Cardiac muscle cell (in vitro differentiated cells and primary cell): ENCODE measurements around the gene KLHL12. TPM values are rescaled to one million over a fixed set of nuclear protein-coding genes. Genes with fewer than 3 reads are reported as not detected.

ENCODE experiments used
- DNase-seq, 2 donors: peaks; one replicate each; pipeline versions ENCODE4 v3.0.0 to v3.0.0-alpha.2; 2010 to 2017; ENCODE audit warnings: low read depth in 1 of 2, low spot score in 1 of 2
- H3K27ac ChIP-seq: fragments of 200-600 bp; sonication (generic); 2 replicates; pipeline ENCODE4 v1.5.1; 2016
- H3K27me3 ChIP-seq: fragments of 200-600 bp; sonication (generic); 2 replicates; pipeline ENCODE4 v1.6.0; 2016; ENCODE audit warnings: control low read depth
- H3K36me3 ChIP-seq: fragments of 200-600 bp; sonication (generic); 2 replicates; pipeline ENCODE4 v1.5.1; 2016; ENCODE audit warnings: control low read depth
- H3K4me1 ChIP-seq: fragments of 200-600 bp; sonication (generic); 2 replicates; pipeline ENCODE4 v1.8.1; 2017; ENCODE audit warnings: low read depth, mild to moderate bottlenecking, mixed run types
- H3K4me3 ChIP-seq: fragments of 200-600 bp; sonication (generic); 2 replicates; pipeline ENCODE4 v1.5.1; 2016; ENCODE audit warnings: mild to moderate bottlenecking
- H3K9me3 ChIP-seq: fragments of 200-600 bp; sonication (generic); 2 replicates; pipeline ENCODE4 v1.5.1; 2017; ENCODE audit warnings: low read depth, mild to moderate bottlenecking, control low read depth
- polyA plus RNA-seq: library from polyadenylated mRNA; unstranded; fragments of >200 nt; fragmentation: Nextera tagmentation; extraction: Ambion mirVana; gene quantifications from 2 replicates; pipeline ENCODE4 v1.2.1, GENCODE V29; 2016
- total RNA-seq: library from RNA; depleted of rRNA; stranded (reverse); fragments of >200 nt; gene quantifications from 2 replicates; pipeline ENCODE4 v1.2.3, GENCODE V29; 2016
- TF ChIP-seq, protein P1 (sequence below): IDR thresholded peaks from 2 replicates; pipeline ENCODE4 v1.5.1; 2012; ENCODE audit warnings: low read depth, mild to moderate bottlenecking, low read length

Gene KLHL12
- total and polyA plus RNA-seq, 2 experiments from 2014 or later, result 24.4 to 42.0 TPM

DNA sequence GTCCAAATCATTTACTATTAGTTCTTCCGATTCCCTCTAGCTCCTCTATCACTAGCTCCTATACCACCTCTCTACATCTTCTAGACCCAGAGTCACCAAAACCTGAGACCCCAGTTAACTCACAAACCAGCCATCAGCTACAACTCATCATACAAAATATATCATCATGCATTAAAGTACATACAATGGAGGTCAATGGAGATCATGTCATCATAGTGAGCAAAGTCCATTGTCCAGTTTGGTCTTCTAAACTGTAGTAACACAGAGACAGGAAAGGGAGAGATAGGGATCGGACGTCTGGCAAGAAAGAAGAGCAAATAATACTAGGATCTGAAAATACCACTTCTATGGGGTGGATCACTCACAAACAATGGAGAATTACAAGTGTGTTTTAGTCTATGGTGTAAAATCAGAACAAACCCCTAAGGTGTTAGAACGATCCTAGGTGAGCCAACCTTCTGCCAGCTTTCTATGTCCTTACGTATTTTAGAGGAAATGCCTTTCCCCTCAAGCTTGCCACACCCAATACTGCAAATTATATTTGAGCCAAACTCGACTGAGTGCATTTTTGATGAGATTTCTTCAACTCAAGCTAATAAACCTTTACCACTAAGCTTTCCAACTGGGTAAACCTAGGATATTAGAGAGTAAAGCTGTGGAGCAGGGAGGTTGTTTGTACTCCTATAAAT lies 27.2 kb upstream of the KLHL12 start:
- Histone ChIP-seq H3K9me3 (no peaks in the 10 kb centered on the region), H3K36me3 (peaks cover 7% of the 10 kb centered on the region), H3K27me3 (no peaks in the 10 kb centered on the region), H3K4me3 (no peak overlapping the region), H3K4me1 (peaks cover 10% of the 10 kb centered on the region), H3K27ac (no peak overlapping the region)
- TF ChIP-seq, protein P1, sequence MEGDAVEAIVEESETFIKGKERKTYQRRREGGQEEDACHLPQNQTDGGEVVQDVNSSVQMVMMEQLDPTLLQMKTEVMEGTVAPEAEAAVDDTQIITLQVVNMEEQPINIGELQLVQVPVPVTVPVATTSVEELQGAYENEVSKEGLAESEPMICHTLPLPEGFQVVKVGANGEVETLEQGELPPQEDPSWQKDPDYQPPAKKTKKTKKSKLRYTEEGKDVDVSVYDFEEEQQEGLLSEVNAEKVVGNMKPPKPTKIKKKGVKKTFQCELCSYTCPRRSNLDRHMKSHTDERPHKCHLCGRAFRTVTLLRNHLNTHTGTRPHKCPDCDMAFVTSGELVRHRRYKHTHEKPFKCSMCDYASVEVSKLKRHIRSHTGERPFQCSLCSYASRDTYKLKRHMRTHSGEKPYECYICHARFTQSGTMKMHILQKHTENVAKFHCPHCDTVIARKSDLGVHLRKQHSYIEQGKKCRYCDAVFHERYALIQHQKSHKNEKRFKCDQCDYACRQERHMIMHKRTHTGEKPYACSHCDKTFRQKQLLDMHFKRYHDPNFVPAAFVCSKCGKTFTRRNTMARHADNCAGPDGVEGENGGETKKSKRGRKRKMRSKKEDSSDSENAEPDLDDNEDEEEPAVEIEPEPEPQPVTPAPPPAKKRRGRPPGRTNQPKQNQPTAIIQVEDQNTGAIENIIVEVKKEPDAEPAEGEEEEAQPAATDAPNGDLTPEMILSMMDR, result no peak
- DNase-seq, result no peak

DNA sequence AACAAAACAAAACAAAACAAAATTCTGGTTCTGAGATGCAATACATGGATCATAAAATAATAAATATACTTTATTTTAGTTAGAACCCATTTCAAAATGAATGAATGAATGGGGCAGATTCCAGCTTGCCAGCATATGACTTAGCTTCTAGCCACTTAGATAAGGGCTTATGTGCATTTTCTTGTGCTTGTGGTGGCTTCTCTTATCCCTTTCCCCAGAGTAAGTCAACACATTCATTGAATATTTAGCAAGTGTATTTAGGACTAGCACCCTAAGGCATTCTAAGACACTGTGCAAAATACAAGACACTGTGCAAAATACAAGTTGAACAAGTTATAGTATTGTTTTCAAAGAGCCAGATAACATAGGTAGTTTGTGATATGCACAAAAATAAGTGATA lies 26.4 kb upstream of the KLHL12 start:
- no peak for DNase-seq
- Histone ChIP-seq H3K27ac (no peak overlapping the region), H3K36me3 (peaks cover 12% of the 10 kb centered on the region)

DNA sequence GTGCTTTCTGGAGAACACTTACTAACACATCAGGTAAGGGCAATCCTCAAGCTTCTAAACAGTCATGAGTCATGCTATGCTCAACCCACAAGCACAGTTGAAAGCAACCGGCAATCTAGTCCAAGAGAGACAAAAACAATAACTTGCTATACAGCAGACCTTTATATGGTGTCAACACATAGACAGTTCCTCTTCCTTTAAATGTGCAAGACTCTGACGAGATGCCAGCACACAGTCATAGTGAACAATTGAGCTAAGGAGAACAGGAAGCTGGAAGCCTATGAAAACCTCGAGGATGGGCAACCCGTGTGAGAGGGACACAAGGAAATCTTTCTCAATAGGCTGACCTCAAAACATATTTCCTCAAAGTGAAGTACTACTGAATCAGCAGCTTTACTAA lies 25.8 kb upstream of the KLHL12 start:
- Histone ChIP-seq H3K36me3 (peaks cover 18% of the 10 kb centered on the region), H3K4me1 (peaks cover 10% of the 10 kb centered on the region), H3K9me3 (no peaks in the 10 kb centered on the region), H3K4me3 (no peak overlapping the region), H3K27ac (no peak overlapping the region), H3K27me3 (no peaks in the 10 kb centered on the region)
- TF ChIP-seq, protein P1, result no peak
- DNase-seq, result peak in 1 of 2 donors; percentile 88

More for the DNA sequence above, 26.4 kb upstream of the KLHL12 start:
- TF ChIP-seq, protein P1, result no peak
- Histone ChIP-seq H3K4me1 (peaks cover 10% of the 10 kb centered on the region), H3K4me3 (no peak overlapping the region), H3K9me3 (no peaks in the 10 kb centered on the region), H3K27me3 (no peaks in the 10 kb centered on the region)

DNA sequence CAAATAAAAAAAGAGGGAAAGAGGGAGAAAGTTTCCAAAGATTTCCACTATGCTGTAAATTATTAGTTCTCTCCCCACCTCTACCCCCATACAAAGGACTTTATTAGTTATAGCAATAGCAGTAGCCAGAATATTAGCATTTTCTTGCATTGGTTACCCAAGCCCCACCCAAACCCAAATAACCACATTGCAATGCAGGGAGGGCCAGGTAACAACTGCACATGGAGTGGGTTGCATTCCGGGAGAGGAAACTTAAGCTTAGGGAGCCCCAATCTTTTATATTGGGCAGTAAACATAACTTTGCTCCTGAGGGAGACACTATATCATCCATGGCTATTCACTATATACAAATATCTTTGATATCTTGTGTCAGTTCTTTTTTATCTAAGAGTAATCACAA lies 25.1 kb upstream of the KLHL12 start:
- H3K36me3 ChIP-seq, result peaks cover 22% of the 10 kb centered on the region

DNA sequence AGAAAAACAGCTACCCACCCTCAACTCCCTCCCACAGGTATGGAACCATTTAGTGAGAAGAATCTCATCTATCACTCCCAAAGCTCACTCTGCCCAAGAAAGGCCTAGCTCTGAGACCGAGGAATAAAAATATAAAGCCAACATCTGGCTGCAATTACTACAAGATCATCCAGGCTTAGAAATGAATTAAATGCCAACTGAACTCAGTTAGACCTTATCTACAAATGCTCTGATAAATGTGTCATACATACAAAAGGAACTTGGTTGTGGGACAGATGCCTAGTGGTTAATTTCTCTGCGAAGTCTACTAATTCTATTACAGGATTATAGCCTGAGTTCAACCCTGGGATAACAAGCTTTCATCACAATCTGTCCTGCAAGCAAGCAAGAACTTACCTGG lies 24.4 kb upstream of the KLHL12 start:
- DNase-seq, result no peak
- Histone ChIP-seq H3K4me3 (no peak overlapping the region), H3K27ac (no peak overlapping the region), H3K4me1 (peaks cover 1% of the 10 kb centered on the region), H3K9me3 (no peaks in the 10 kb centered on the region), H3K27me3 (no peaks in the 10 kb centered on the region), H3K36me3 (peaks cover 23% of the 10 kb centered on the region)
- TF ChIP-seq, protein P1, result no peak

More for the DNA sequence above, 25.1 kb upstream of the KLHL12 start:
- H3K4me1 ChIP-seq, result peaks cover 8% of the 10 kb centered on the region
- no peak overlapping the region for H3K27ac ChIP-seq
- TF ChIP-seq, protein P1, result no peak
- no peaks in the 10 kb centered on the region for H3K9me3 ChIP-seq
- H3K4me3 ChIP-seq, result no peak overlapping the region
- H3K27me3 ChIP-seq, result no peaks in the 10 kb centered on the region
- DNase-seq, result no peak
